HepG2 (cell line): Measurements from ENCODE around the gene ENO4. TPM values are rescaled to one million over a fixed set of nuclear protein-coding genes. Genes with fewer than 3 reads are reported as not detected.

Experiments used
- ATAC-seq: fragments of 200-7000 bp; cut with Tn5 transposase; 3 replicates; pipeline ENCODE4 v1.9.1; 2020; ENCODE audit warnings: mild to moderate bottlenecking, moderate library complexity
- BruUV-seq: library from RNA; stranded (reverse); fragments of 400-500 nt; replicated peaks from 2 replicates; lab custom pipeline; 2021; lab: Mats Ljungman, UMichigan
- CTCF ChIA-PET: fragments of 300-600 bp; formaldehyde crosslinking; extraction: SDS; loops from one replicate; lab custom pipeline; 2021; ENCODE audit warnings: low total read pairs, inconsistent platforms, low intra/inter-chr PET ratio; lab: Yijun Ruan, JAX
- POLR2A ChIA-PET: fragments of 350-600 bp; sonication (Branson Sonifier 250); formaldehyde crosslinking; loops from one replicate; lab custom pipeline; 2020; ENCODE audit warnings: antibody characterized with exemption, inconsistent platforms; lab: Yijun Ruan, JAX
- DNase-seq: peaks from one replicate; pipeline ENCODE4 v3.0.0-alpha.2; 2015; ENCODE audit warnings: low spot score
- FAIRE-seq: peaks from 3 replicates; lab custom pipeline; 2011; peaks lifted over from hg19 to GRCh38; lab: Jason Lieb, UNC
- H2AFZ ChIP-seq: one replicate; pipeline ENCODE4 v1.6.1; 2011; ENCODE audit warnings: low read length, inconsistent platforms
- H3K27ac ChIP-seq: fragments of 300-600 bp; 3 replicates; pipeline ENCODE4 v1.8.0; 2011; ENCODE audit warnings: mixed run types, mild to moderate bottlenecking, mixed read lengths, low read length, inconsistent platforms; ENCODE audit not compliant: insufficient read depth; ENCODE audit errors: extremely low read length
- H3K27me3 ChIP-seq, 2 experiments: fragments of 200-600 bp in 1 of 2; 2 replicates in 1 of 2; 3 replicates in 1 of 2; pipeline versions ENCODE4 v1.6.0 to v1.8.0; 2011; ENCODE audit warnings: low read length in 2 of 2, mild to moderate bottlenecking in 2 of 2, moderate library complexity in 2 of 2, inconsistent platforms in 1 of 2; ENCODE audit not compliant: insufficient read depth in 2 of 2, control insufficient read depth in 1 of 2
- H3K36me3 ChIP-seq, 2 experiments: fragments of 200-600 bp in 1 of 2; replicated peaks in 1 of 2; 2 replicates in 1 of 2; 3 replicates in 1 of 2; pipeline versions ENCODE4 v1.5.1 to v1.8.0; 2011; ENCODE audit warnings: low read length in 2 of 2, inconsistent platforms in 1 of 2; ENCODE audit not compliant: insufficient read depth in 2 of 2, control insufficient read depth in 1 of 2
- H3K4me1 ChIP-seq: 2 replicates; pipeline ENCODE4 v1.5.1; 2012; ENCODE audit warnings: low read length, inconsistent platforms; ENCODE audit not compliant: insufficient read depth
- H3K4me2 ChIP-seq: 2 replicates; pipeline ENCODE4 v1.6.0; 2011; ENCODE audit warnings: low read depth, low read length, inconsistent platforms
- H3K4me3 ChIP-seq, 3 experiments: fragments of 200-600 bp in 1 of 3; sonication (generic), shearing (Covaris generic) in 1 of 3; replicated peaks in 1 of 3; 2 replicates each; pipeline ENCODE4 v1.5.1; 2011 to 2016; ENCODE audit warnings: low read length in 3 of 3, inconsistent platforms in 2 of 3, low read depth in 2 of 3, mild to moderate bottlenecking in 2 of 3, control low read depth in 1 of 3, mixed read lengths in 1 of 3; ENCODE audit not compliant: insufficient read depth in 1 of 3
- H3K79me2 ChIP-seq: one replicate; pipeline ENCODE4 v1.6.1; 2011; ENCODE audit warnings: low read length, inconsistent platforms; ENCODE audit not compliant: insufficient read depth
- H3K9ac ChIP-seq: 2 replicates; pipeline ENCODE4 v1.6.0; 2011; ENCODE audit warnings: mild to moderate bottlenecking, low read depth, low read length, inconsistent platforms; ENCODE audit not compliant: insufficient read depth
- H3K9me3 ChIP-seq: 2 replicates; pipeline ENCODE4 v1.5.1; 2012; ENCODE audit warnings: mild to moderate bottlenecking, low read length
- H4K20me1 ChIP-seq: 2 replicates; pipeline ENCODE4 v1.6.0; 2011; ENCODE audit warnings: inconsistent platforms, mild to moderate bottlenecking, low read length, moderate library complexity; ENCODE audit not compliant: insufficient read depth
- AKAP8 ChIP-seq: sonication (generic); formaldehyde crosslinking; IDR thresholded peaks from 2 replicates; pipeline ENCODE4 v1.5.1; 2020; ENCODE audit warnings: mild to moderate bottlenecking, missing genetic modification reagents
- ATM ChIP-seq: fragments of 450-650 bp; IDR thresholded peaks from 2 replicates; pipeline ENCODE4 v1.7.1; 2017; ENCODE audit warnings: mild to moderate bottlenecking, borderline replicate concordance
- CENPBD1 ChIP-seq: sonication (generic); formaldehyde crosslinking; IDR thresholded peaks from 2 replicates; pipeline ENCODE4 v1.8.0; 2022; ENCODE audit warnings: missing genetic modification reagents, low read depth, mild to moderate bottlenecking, borderline replicate concordance
- CHCHD3 ChIP-seq: sonication (generic); formaldehyde crosslinking; IDR thresholded peaks from 2 replicates; pipeline ENCODE4 v1.8.0; 2022; ENCODE audit warnings: mild to moderate bottlenecking, missing genetic modification reagents, moderate library complexity
- CREBL2 ChIP-seq: sonication (generic); formaldehyde crosslinking; IDR thresholded peaks from 2 replicates; pipeline ENCODE4 v1.8.1; 2023; ENCODE audit warnings: missing genetic modification reagents, mild to moderate bottlenecking, borderline replicate concordance
- ELF1 ChIP-seq: sonication (generic); formaldehyde crosslinking; IDR thresholded peaks from 2 replicates; pipeline ENCODE4 v1.4.0; 2020; ENCODE audit warnings: missing genetic modification reagents
- FOSL1 ChIP-seq: sonication (generic); formaldehyde crosslinking; IDR thresholded peaks from 2 replicates; pipeline ENCODE4 v1.9.0; 2021; ENCODE audit warnings: missing genetic modification reagents, borderline replicate concordance
- HNF1A ChIP-seq, 2 experiments: sonication (generic) in 1 of 2; formaldehyde crosslinking in 1 of 2; IDR thresholded peaks; 2 replicates each; pipeline versions ENCODE4 v1.4.0 to v1.6.1; 2016 to 2020; ENCODE audit warnings: borderline replicate concordance in 1 of 2, low read depth in 1 of 2, mild to moderate bottlenecking in 1 of 2, missing genetic modification reagents in 1 of 2
- HNF1B ChIP-seq: sonication (generic); formaldehyde crosslinking; IDR thresholded peaks from 2 replicates; pipeline ENCODE4 v1.5.1; 2020; ENCODE audit warnings: mild to moderate bottlenecking, moderate library complexity, missing genetic modification reagents
- MLLT10 ChIP-seq: sonication (generic); formaldehyde crosslinking; IDR thresholded peaks from 2 replicates; pipeline ENCODE4 v1.4.0; 2020; ENCODE audit warnings: missing genetic modification reagents
- ZBTB7A ChIP-seq: sonication (generic); formaldehyde crosslinking; IDR thresholded peaks from 2 replicates; pipeline ENCODE4 v1.8.0; 2022; ENCODE audit warnings: mild to moderate bottlenecking, missing genetic modification reagents
- ZHX1 ChIP-seq: sonication (generic); formaldehyde crosslinking; IDR thresholded peaks from 2 replicates; pipeline ENCODE4 v1.8.1; 2022; ENCODE audit warnings: low read depth, mild to moderate bottlenecking, missing genetic modification reagents
- ZSCAN21 ChIP-seq: sonication (generic); formaldehyde crosslinking; IDR thresholded peaks from 2 replicates; pipeline ENCODE4 v1.8.0; 2022; ENCODE audit warnings: mild to moderate bottlenecking, missing genetic modification reagents, moderate library complexity, borderline replicate concordance
- ZSCAN29 ChIP-seq: sonication (generic); formaldehyde crosslinking; conservative IDR thresholded peaks from 2 replicates; pipeline ENCODE4 v1.4.0; 2020; ENCODE audit warnings: mild to moderate bottlenecking, missing genetic modification reagents
- WGBS: methylation state at CpG from one replicate; pipeline ENCODE4 v1.1.6; 2017; ENCODE audit warnings: low lambda C conversion rate; 5-methylcytosine and 5-hydroxymethylcytosine counted together
- in situ Hi-C: cut with HindIII; loops from 2 replicates; pipeline ENCODE4 v1.10.0; 2017; ENCODE audit warnings: low pct_unique_long_range_greater_than_20kb; ENCODE audit not compliant: extremely low pct_ligation_motif_present
- intact Hi-C: fragments of 100-400 bp; cut with micrococcal nuclease; formaldehyde crosslinking; loops from one replicate; pipeline ENCODE4 v1.10.0; 2022; ENCODE audit not compliant: unreplicated experiment
- polyA plus RNA-seq, 8 experiments: library from polyadenylated mRNA; depleted of rRNA in 3 of 8; stranded (reverse) in 7 of 8; unstranded in 1 of 8; fragments of >200 nt; fragmentation: Illumina TruSeq in 4 of 8; extraction: Trizol in 4 of 8; gene quantifications; 2 replicates each; pipeline versions ENCODE4 v1.2.1 to v1.2.3, GENCODE V29; 2011 to 2016; ENCODE audit warnings: low read depth in 4 of 8, missing spikeins in 1 of 8, mixed read lengths in 1 of 8; ENCODE audit not compliant: insufficient read depth in 1 of 8
- total RNA-seq, 5 experiments: library from RNA; depleted of rRNA; stranded (reverse); fragments of >200 nt; fragmentation: Illumina TruSeq; extraction: Trizol; gene quantifications; 2 replicates each; pipeline ENCODE4 v1.2.3, GENCODE V29; 2016; ENCODE audit warnings: low read depth in 1 of 5

ENO4 gene
- total and polyA plus RNA-seq, 2 of the 13 experiments (the other 11 are each of a cell fraction or from before 2014, with no cell fraction given), result not detected

GRCh38 chr10:116801658-116802057, 47.6 kb upstream of the ENO4 start:
- FAIRE-seq, result no peak
- in situ Hi-C loops, result no loop called here
- no peaks in the 10 kb centered on the region for H3K4me1 ChIP-seq
- H2AFZ ChIP-seq, result no peak overlapping the region
- no peak overlapping the region for H3K27ac ChIP-seq
- no peaks in the 10 kb centered on the region for H4K20me1 ChIP-seq
- POLR2A ChIA-PET, result no interaction called here
- BruUV-seq, result no TSS peak
- no peak overlapping the region for H3K4me2 ChIP-seq
- TF ChIP-seq ATM (no peak), HNF1B (no peak), CHCHD3 (CRISPR knock-in tag) (no peak), ZBTB7A (CRISPR knock-in tag) (no peak), AKAP8 (CRISPR knock-in tag) (no peak), MLLT10 (CRISPR knock-in tag) (no peak), ELF1 (CRISPR knock-in tag) (no peak), CREBL2 (CRISPR knock-in tag) (no peak), HNF1A (IDR thresholded peaks at IDR 0.05; ENCODE audit: low read depth) (no peak), HNF1A (CRISPR knock-in tag; IDR thresholded peaks at IDR 0.05; ENCODE audit: borderline replicate concordance) (no peak), ZSCAN21 (CRISPR knock-in tag) (no peak), FOSL1 (no peak), CENPBD1 (CRISPR knock-in tag) (no peak), ZHX1 (CRISPR knock-in tag) (no peak), ZSCAN29 (CRISPR knock-in tag) (no peak)
- H3K36me3 ChIP-seq, result no peaks in the 10 kb centered on the region
- no peak overlapping the region for H3K9ac ChIP-seq
- CTCF ChIA-PET, result interaction anchor here (1.1 kb wide), 1 partner anchor 373 kb away, joined by 3 read pairs; no protein-coding TSS in a partner anchor
- no peak for ATAC-seq
- WGBS, result 52% methylated on average over 4 of the region's 4 CpGs
- H3K9me3 ChIP-seq, result no peaks in the 10 kb centered on the region
- H3K27me3 ChIP-seq, result peaks cover 3 to 17% of the 10 kb centered on the region in 2 experiments; a peak in 2 of 5 replicates
- H3K4me3 ChIP-seq, result no peak overlapping the region
- no peaks in the 10 kb centered on the region for H3K79me2 ChIP-seq
- DNase-seq, result no peak
- intact Hi-C loops, result no loop called here
